GM12878 (cell line): ENCODE data around the gene PRTN3. TPM values are rescaled to one million over a fixed set of nuclear protein-coding genes. Genes with fewer than 3 reads are reported as not detected.

ENCODE experiments used
- ATAC-seq: fragments of 200-7000 bp; cut with Tn5 transposase; 3 replicates; pipeline ENCODE4 v1.9.1; 2020; ENCODE audit warnings: mild to moderate bottlenecking, moderate library complexity
- BruUV-seq: library from RNA; stranded (reverse); fragments of 400-500 nt; replicated peaks from 2 replicates; lab custom pipeline; 2021; lab: Mats Ljungman, UMichigan
- CTCF ChIA-PET: fragments of 300-600 bp; sonication (Branson Sonifier 250); formaldehyde crosslinking; extraction: SDS; loops from one replicate; lab custom pipeline; 2021; ENCODE audit warnings: inconsistent platforms; lab: Yijun Ruan, JAX
- POLR2A ChIA-PET: fragments of 350-600 bp; formaldehyde crosslinking; extraction: SDS; loops from one replicate; lab custom pipeline; 2021; ENCODE audit warnings: inconsistent platforms; lab: Charles Lee
- RAD21 ChIA-PET: fragments of 300-600 bp; sonication (Branson Sonifier 250); formaldehyde crosslinking; loops from one replicate; lab custom pipeline; 2023; ENCODE audit warnings: antibody characterized with exemption; ENCODE audit not compliant: unreplicated experiment; lab: Charles Lee
- SMC1A ChIA-PET: fragments of 300-600 bp; sonication (Branson Sonifier 250); formaldehyde crosslinking; loops from one replicate; lab custom pipeline; 2023; ENCODE audit not compliant: unreplicated experiment, uncharacterized antibody; lab: Charles Lee
- DNase-seq: peaks from one replicate; pipeline ENCODE4 v3.0.0-alpha.2; 2011; ENCODE audit warnings: low read depth, low spot score
- FAIRE-seq: peaks from 3 replicates; lab custom pipeline; 2011; peaks lifted over from hg19 to GRCh38; lab: Jason Lieb, UNC
- H2AFZ ChIP-seq: 2 replicates; pipeline ENCODE4 v1.6.0; 2011; ENCODE audit warnings: low read depth, low read length, control low read depth; ENCODE audit not compliant: control insufficient read depth
- H3K27ac ChIP-seq: 2 replicates; pipeline ENCODE4 v1.5.1; 2011; ENCODE audit warnings: control low read depth; ENCODE audit not compliant: control insufficient read depth, insufficient read depth
- H3K27me3 ChIP-seq, 2 experiments: replicated peaks in 1 of 2; 2 replicates each; pipeline versions ENCODE4 v1.6.0 to v1.6.1; 2011; ENCODE audit warnings: low read length in 1 of 2; ENCODE audit not compliant: control insufficient read depth in 2 of 2, insufficient read depth in 2 of 2
- H3K36me3 ChIP-seq, 2 experiments: 2 replicates each; pipeline ENCODE4 v1.5.1; 2011; ENCODE audit warnings: low read length in 1 of 2; ENCODE audit not compliant: control insufficient read depth in 2 of 2, insufficient read depth in 2 of 2
- H3K4me1 ChIP-seq: 2 replicates; pipeline ENCODE4 v1.6.1; 2011; ENCODE audit warnings: mild to moderate bottlenecking, low read length, moderate library complexity, mixed read lengths; ENCODE audit not compliant: control insufficient read depth, insufficient read depth
- H3K4me2 ChIP-seq: 2 replicates; pipeline ENCODE4 v1.6.0; 2011; ENCODE audit warnings: control low read depth; ENCODE audit not compliant: control insufficient read depth, insufficient read depth
- H3K4me3 ChIP-seq: fragments of 200-600 bp; sonication (generic); 2 replicates; pipeline ENCODE4 v1.5.1; 2016
- H3K79me2 ChIP-seq: 2 replicates; pipeline ENCODE4 v1.6.0; 2011; ENCODE audit warnings: low read length; ENCODE audit not compliant: control insufficient read depth, insufficient read depth
- H3K9ac ChIP-seq: 2 replicates; pipeline ENCODE4 v1.8.0; 2011; ENCODE audit warnings: low read length, control low read depth, mixed read lengths; ENCODE audit not compliant: control insufficient read depth, insufficient read depth
- H3K9me3 ChIP-seq: replicated peaks from 3 replicates; pipeline ENCODE4 v1.5.1; 2011; ENCODE audit warnings: mild to moderate bottlenecking, low read length; ENCODE audit not compliant: control insufficient read depth, insufficient read depth
- H4K20me1 ChIP-seq: 2 replicates; pipeline ENCODE4 v1.6.0; 2011; ENCODE audit not compliant: control insufficient read depth, insufficient read depth
- BRCA1 ChIP-seq: IDR thresholded peaks from 2 replicates; pipeline ENCODE4 v1.6.1; 2011; ENCODE audit warnings: low read depth, low read length, improper control_type of control experiment
- ETV6 ChIP-seq, 2 experiments: fragments of 450-650 bp in 1 of 2; IDR thresholded peaks in 1 of 2; conservative IDR thresholded peaks in 1 of 2; 2 replicates each; pipeline ENCODE4 v1.6.1; 2014; ENCODE audit warnings: antibody characterized with exemption in 1 of 2, borderline replicate concordance in 1 of 2, low read depth in 1 of 2, mild to moderate bottlenecking in 1 of 2, moderate library complexity in 1 of 2
- FOS ChIP-seq: IDR thresholded peaks from 3 replicates; pipeline ENCODE4 v1.6.1; 2011; ENCODE audit warnings: borderline replicate concordance; ENCODE audit not compliant: insufficient read length; ENCODE audit errors: extremely low read depth
- GABPA ChIP-seq: IDR thresholded peaks from 2 replicates; pipeline ENCODE4 v1.6.1; 2014; ENCODE audit warnings: antibody characterized with exemption, low read depth, mild to moderate bottlenecking, inconsistent platforms
- HDGF ChIP-seq: fragments of 450-650 bp; IDR thresholded peaks from 2 replicates; pipeline ENCODE4 v1.6.1; 2016; ENCODE audit warnings: antibody characterized with exemption
- NRF1 ChIP-seq: conservative IDR thresholded peaks from 2 replicates; pipeline ENCODE4 v1.6.1; 2011; ENCODE audit warnings: mild to moderate bottlenecking, low read depth, low read length, improper control_type of control experiment
- RELB ChIP-seq: fragments of 450-650 bp; IDR thresholded peaks from 2 replicates; pipeline ENCODE4 v1.6.1; 2017; ENCODE audit warnings: low read depth, mild to moderate bottlenecking, moderate library complexity
- SREBF2 ChIP-seq: IDR thresholded peaks from 2 replicates; pipeline ENCODE4 v1.6.1; 2012; ENCODE audit warnings: mild to moderate bottlenecking, low read length
- ZNF622 ChIP-seq: fragments of 450-650 bp; IDR thresholded peaks from 2 replicates; pipeline ENCODE4 v1.6.1; 2017; ENCODE audit warnings: mild to moderate bottlenecking, inconsistent platforms
- ZZZ3 ChIP-seq: IDR thresholded peaks from 2 replicates; pipeline ENCODE4 v1.6.1; 2011; ENCODE audit warnings: low read depth; ENCODE audit not compliant: control insufficient read depth, insufficient read length
- WGBS: methylation state at CpG from one replicate; pipeline ENCODE4 v1.1.6; 2016; ENCODE audit warnings: low lambda C conversion rate; ENCODE audit not compliant: insufficient replicate concordance, insufficient coverage; ENCODE audit errors: missing lambda C conversion rate; 5-methylcytosine and 5-hydroxymethylcytosine counted together
- in situ Hi-C: fragments of 300-500 bp; cut with MboI; formaldehyde crosslinking; loops from 9 replicates; pipeline ENCODE4 v1.14.3; 2018; ENCODE audit warnings: mixed read lengths
- intact Hi-C: fragments of 100-400 bp; cut with micrococcal nuclease; formaldehyde crosslinking; loops from one replicate; pipeline ENCODE4 v1.14.2; 2022; ENCODE audit not compliant: unreplicated experiment
- polyA plus RNA-seq, 11 experiments: library from polyadenylated mRNA; depleted of rRNA in 4 of 11; unstranded in 6 of 11; stranded (reverse) in 5 of 11; fragments of >200 nt; fragmentation: Nextera tagmentation in 4 of 11; fragmentation: Illumina TruSeq in 1 of 11; extraction: Ambion mirVana in 4 of 11; extraction: Trizol in 1 of 11; gene quantifications; 1 replicate in 1 of 11; 2 replicates in 10 of 11; pipeline versions ENCODE4 v1.2.1 to v1.2.3, GENCODE V29; 2011 to 2016; ENCODE audit warnings: inconsistent platforms in 2 of 11, missing spikeins in 2 of 11, low read depth in 1 of 11
- total RNA-seq, 4 experiments: library from RNA; depleted of rRNA in 3 of 4; stranded (reverse); fragments of >200 nt in 3 of 4; fragmentation: Illumina TruSeq in 1 of 4; extraction: Trizol in 1 of 4; gene quantifications; 2 replicates each; pipeline versions ENCODE4 v1.2.1 to v1.2.3, GENCODE V29; 2013 to 2021
- TF ChIP-seq, protein P1 (sequence below): IDR thresholded peaks from 2 replicates; pipeline ENCODE4 v1.6.1; 2012; ENCODE audit warnings: low read depth, low read length, improper control_type of control experiment

Gene PRTN3
- total and polyA plus RNA-seq, 10 of the 15 experiments (the other 5 are each of a cell fraction or from before 2014, with no cell fraction given), result 0.08 TPM; not detected in 9

DNA sequence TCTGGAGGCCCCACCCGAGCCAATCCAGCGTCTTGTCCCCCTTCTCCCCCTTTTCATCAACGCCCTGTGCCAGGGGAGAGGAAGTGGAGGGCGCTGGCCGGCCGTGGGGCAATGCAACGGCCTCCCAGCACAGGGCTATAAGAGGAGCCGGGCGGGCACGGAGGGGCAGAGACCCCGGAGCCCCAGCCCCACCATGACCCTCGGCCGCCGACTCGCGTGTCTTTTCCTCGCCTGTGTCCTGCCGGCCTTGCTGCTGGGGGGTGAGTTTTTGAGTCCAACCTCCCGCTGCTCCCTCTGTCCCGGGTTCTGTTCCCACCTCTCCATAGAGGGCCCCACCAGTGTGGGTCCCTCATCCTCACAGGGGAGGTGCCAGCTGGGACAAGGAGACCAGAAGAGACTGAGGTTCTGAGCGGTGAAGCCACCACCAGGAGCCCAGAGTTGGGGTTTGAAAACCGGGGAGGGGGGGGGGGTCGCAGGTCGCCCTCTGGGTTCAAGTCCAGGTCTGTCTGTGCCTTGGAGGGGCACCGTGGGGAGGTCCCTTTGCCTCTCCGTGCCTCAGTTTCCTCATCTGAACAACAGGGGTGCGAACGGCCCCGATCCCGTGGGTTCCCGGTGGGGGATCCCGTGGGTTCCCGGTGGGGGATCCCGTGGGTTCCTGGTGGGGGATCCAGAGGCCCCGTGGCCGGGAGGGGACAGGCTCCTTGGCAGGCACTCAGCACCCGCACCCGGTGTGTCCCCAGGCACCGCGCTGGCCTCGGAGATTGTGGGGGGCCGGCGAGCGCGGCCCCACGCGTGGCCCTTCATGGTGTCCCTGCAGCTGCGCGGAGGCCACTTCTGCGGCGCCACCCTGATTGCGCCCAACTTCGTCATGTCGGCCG is 11.6 kb downstream of the PRTN3 start, which contains the start of gene ELANE:
Gene ELANE (plus strand): TSS at position 168 of the 878 bp plus-strand sequence. CDS start 26 bp downstream, at position 194.
- H4K20me1 ChIP-seq, result no peaks in the 10 kb centered on the region
- H2AFZ ChIP-seq, result no peak within 1 kb of the TSS
- no peak for FAIRE-seq
- no TSS peak for BruUV-seq
- 56% methylated on average over 51 of the region's 55 CpGs for whole genome bisulfite sequencing
- H3K27me3 ChIP-seq, result no peaks in the 10 kb centered on the region
- intact Hi-C loops, result no loop called here
- H3K4me2 ChIP-seq, result no peak within 1 kb of the TSS
- CTCF ChIA-PET, result no interaction called here
- no peak for TF ChIP-seq FOS
- no peak for TF ChIP-seq HDGF
- TF ChIP-seq ETV6 (conservative IDR thresholded peaks at IDR 0.05 in 1 of 2, IDR thresholded peaks at IDR 0.05 in 1 of 2; ENCODE audit: borderline replicate concordance in 1 of 2, low read depth in 1 of 2), result no peak
- no peak for TF ChIP-seq SREBF2
- TF ChIP-seq GABPA, result no peak
- TF ChIP-seq BRCA1, result no peak
- TF ChIP-seq RELB, result no peak
- TF ChIP-seq, protein P1, sequence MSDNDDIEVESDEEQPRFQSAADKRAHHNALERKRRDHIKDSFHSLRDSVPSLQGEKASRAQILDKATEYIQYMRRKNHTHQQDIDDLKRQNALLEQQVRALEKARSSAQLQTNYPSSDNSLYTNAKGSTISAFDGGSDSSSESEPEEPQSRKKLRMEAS, result no peak
- TF ChIP-seq ZNF622, result no peak
- TF ChIP-seq NRF1, result no peak
- TF ChIP-seq ZZZ3, result no peak
- TF ChIP-seq, all 136 proteins: peak for 0
- H3K9ac ChIP-seq, result no peak within 1 kb of the TSS
- H3K4me1 ChIP-seq, result no peaks in the 10 kb centered on the region
- DNase-seq (no peak), ATAC-seq (no peak)
- in situ Hi-C loops, result no loop called here
- H3K4me3 ChIP-seq, result no peak within 1 kb of the TSS
- H3K79me2 ChIP-seq, result no peaks in the 10 kb centered on the region
- ChIA-PET POLR2A (no interaction called here), SMC1A (no interaction called here), RAD21 (no interaction called here)
- no peaks in the 10 kb centered on the region for H3K9me3 ChIP-seq
- H3K36me3 ChIP-seq, result no peaks in the 10 kb centered on the region
- H3K27ac ChIP-seq, result no peak within 1 kb of the TSS
